Activated naive CD4-positive, alpha-beta T cell treated with Interleukin-2 at 50 U/mL for 16 hours (primary cell): ENCODE measurements around the gene PRRG3.
"Not testable (repeated sequence)": the region's sequence is repeated elsewhere in the genome, so short reads cannot be mapped to it uniquely, and the experiment has no call there.

ENCODE experiments used
- DNase-seq: peaks from one replicate; pipeline ENCODE4 v3.0.0-alpha.2; 2020

Gene PRRG3

DNA sequence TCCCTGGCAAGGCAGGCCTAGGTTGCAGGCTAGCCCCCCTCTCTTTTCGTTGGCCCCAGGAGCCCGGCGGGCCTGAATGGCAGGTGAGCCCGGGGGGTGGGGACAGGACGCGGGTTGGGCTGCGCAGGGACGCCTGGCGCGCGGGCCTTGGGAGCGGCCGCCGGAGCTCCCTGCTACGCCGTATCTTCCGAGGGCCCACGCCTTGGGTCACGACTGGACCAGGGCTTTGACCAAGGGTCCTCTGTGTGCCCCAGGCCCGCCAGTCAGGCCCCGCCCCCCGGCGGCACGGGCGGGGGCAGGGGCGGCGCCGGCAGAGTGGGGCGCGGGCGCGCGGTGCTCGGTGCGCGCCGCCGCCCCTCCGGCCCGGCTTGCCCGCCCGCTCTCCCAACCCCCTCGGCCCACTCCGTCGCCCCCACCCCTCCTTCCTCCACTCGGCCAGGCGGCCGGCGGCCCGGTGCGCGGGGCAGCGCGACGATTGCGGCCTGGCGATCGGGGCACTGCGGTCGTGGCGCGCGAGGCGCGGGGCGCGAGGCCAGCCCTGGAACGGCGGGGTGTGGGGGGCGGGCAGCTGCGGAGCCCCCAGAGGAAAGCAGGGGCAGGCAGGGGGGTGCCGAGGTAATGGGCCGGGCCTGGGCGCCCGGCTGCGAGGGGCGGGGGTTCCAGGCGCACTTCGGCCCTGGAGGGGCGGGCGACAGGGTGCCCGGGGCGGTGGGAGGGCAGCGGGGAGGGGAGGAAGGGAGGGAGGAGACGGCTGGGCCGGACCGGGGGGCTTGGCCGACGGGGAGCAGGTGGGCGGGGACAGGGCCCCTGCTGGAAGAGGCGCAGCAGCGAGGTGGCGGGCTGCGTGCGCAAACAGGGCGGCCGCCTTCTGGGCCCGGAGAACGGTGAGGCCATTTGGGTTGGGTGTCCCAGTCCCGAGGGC is at the start of gene PRRG3:
TSS of gene PRRG3 (plus strand) at position 798 of the 922 bp plus-strand sequence. CDS start 3,357 bp downstream, outside the sequence.
- DNase-seq: no peak

DNA sequence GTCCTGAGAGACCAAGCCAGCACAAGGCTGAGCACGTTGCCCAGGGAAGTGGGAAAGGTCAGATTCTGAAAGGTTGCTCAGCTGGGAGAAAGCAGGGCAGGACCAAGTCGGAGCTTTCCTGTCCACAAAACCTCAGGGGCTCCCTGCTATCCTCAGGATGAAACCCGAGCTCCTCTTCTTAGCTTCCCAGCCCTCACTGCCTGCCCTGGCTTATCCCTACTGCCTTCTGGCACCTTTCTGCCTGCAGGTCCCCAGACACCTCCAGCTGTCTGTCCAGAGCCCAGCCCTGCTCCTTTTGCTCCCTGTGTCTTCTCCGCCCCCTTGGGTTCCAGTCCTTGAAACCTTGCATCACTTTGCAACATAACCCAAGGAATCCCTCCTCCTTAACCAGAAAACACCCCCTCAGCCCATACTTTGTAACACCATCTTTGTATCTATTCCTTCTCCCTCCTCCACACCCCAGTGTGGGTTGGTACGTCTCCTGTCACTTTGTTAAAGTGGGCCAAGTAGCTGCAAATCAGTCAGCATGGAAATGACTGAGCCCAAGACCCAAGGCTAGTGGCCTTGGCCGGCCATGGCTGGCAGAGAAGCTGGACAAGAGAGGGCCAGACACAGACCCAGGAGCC is 20.0 kb upstream of the PRRG3 start:
- DNase-seq: no peak

DNA sequence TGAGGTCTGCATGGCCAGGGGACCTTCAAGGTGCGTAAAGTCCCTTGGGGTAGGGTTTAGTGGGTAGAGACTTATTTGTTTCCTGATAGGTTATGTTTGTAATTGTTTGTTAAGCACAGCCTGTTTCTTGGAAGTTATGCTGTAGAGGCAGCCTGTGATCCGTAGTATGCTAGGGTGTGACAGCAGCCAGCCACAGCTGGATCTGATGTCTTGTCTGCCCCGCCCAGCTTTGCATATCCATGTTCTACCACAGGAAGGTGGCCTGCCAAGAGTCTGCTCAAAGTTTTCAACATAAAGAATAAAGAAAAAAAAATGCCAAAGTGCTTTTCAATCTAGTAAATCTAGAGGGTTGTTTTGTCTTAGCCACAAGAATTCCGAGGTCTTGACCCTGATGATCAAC is 19.1 kb upstream of the PRRG3 start:
- DNase-seq: no peak

DNA sequence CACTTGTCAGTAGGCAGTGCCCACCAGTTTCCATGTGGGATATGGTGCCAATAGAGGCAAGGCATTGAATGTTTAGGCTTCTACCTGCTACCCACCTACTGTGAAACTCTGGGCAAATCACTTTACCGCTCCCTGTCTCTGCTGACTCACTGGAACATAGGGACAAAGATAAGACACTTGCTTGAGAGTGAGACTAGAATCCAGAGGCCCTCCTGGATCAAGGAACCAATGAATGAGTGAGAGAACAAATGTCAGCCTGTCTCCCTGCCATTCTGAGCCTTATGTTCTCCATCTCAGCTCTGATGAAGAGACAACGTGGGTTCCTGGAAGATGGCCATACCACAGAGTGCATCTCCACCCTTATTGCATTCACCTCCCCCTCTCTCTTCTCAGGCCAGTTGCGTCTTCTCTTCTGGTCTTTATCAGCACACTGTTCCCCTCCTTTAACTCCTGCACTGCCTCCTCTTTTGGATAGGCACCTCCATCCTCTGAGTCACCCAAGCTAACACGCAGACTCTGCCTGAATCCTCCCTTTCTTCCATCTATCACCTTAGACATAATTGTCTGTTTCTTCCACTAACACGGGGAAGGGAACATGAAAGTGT is 15.4 kb upstream of the PRRG3 start:
- DNase-seq: no peak

DNA sequence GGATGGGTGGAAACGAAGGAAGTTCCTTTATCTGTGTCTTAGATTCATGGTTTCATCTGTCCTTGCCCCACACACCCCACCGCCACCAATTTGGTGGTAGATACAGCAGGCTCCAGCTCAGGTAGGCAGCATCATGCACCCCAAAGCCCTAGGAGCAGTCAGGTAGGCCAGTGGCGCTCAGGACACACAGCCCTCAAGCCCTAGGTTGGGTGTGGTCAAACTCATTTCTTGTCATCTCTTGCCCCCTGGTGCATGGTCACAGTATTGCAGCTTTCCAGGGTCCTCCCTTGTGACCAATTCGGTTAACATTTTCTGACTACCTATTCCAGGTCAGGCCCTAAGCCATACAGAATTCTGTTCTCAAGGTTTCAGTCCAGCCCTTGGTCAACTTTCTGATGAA is 14.5 kb upstream of the PRRG3 start:
- peak; percentile 53 for DNase-seq

DNA sequence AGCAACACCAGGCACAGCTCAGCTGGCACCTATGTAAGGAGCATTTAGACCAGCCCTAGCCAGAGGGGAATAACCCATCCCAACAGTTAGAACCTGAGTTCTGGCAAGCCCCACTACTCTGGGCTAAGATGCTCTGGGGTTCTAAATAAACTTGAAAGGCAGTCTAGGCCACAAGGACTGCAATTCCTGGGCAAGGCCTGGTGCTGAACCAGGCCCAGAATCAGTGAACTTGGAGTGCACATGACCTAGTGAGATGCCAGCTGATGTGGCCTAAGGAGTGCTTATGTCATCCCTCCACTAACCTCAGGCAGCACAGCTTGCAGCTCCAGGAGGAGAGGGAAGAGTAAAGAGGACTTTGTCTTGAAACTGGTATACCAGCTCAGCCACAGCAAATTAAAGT is 7.6 kb upstream of the PRRG3 start:
- no peak for DNase-seq

DNA sequence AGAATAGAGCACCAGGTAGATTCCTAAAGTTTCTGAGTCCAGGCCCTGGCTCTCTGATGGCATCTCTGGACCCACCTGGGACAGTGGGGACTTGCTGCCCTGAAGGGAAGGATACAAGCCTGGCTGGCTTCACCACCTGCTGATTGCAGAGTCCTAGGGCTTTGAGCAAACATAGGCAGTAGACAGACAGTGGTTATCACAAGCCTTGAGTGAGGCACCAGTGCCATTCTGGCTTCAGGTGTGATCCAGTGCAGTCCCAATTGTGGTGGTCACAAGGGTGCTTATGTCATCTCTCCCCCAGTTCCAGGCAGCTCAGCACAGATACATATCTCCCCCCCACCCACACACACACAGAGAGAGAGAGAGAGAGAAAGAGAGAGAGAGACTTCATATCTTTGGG is 6.6 kb upstream of the PRRG3 start:
- DNase-seq: no peak

DNA sequence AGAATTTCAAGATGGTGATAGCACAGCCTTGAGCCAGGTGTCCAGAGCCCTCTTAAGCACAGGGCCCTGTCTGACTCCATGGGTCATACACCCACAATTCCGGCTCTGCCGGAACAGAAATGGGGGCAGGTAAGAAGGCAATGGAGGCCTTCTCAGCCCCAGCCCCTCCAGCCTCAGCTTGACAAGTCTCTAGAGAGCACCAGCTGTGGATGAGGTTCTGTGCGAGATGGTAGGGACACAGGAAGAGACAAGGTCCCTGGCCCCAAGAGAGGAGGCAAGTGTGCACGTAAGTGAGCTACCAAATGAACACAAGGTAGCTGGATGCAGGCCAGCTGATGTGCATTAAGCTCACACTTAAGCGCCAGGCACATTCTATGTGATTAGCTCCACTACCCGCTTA is 2.4 kb upstream of the PRRG3 start:
- DNase-seq: no peak

DNA sequence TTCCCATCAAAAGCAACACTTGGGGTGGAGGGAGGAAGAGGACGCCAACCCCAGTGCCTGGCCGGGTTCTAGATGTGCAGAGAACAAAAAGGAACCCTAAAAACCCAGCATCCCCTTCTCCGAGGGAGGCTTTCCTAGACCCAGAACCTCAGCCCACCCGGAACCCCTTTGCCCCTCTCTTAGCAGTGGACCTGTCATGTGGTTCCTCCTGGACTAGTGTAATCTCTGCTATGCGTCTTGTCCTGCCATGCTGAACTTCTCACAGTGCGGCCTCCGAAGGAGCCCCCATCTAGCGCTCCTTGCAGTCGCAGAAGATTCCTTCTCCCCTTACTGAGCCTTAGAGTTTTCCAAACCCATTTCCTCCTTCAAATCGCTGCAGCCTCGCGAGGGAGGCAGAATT is 1.1 kb upstream of the PRRG3 start:
- DNase-seq: no peak

DNA sequence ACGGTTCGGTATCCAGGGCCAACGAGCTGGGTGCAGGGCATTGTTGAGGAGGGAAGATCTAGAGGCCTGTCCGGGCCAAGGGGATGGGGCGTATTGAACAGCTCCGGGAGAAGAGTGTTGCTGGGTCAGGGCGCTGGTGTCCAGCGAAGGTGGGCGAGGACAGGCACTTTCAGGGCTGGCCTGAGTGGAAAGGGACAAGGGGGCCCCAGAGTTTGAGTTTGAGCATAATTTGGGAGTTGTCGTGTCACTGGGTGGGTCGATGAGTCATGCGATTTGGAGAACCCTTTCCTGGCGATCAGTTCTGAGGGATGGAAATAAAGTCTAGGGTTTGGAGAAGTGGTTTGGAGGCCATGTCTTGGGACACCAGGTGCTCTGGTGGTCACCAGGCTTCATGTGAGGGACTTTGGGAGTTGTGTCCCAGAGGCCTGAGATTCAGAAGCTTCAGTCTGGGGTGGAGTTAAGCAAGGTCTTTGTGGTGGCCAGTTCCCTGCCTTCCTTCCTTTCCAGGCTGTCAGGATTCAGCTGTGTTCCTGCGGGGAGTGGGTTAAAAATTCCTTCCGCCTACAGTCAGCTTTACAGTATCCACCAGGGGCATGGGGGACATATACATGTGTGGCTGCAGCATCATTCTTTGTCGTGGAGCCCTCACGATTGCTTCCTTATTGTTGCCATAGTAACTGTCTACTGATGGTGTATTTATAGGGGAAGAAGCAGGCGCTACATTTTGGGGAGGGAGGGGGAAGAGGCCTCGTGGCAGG is 504 bp downstream of the PRRG3 start:
- DNase-seq: no peak

DNA sequence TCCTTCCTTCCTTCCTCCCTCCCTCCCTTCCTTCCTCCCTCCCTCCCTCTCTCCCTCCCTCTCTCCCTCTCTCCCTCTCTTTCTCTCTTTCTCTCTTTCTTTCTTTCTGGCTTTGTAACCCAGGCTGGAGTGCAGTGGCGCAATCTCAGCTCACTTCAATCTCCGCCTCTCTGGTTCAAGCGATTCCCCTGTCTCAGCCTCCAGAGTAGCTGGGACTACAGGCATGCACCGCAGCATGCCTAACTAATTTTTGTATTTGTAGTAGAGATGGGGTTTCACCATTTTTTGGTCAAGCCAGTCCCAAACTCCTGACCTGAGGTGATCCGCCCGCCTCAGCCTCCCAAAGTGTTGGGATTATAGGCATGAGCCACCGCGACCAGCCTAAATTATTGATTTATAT is 1.8 kb downstream of the PRRG3 start:
- not testable (repeated sequence) for DNase-seq

DNA sequence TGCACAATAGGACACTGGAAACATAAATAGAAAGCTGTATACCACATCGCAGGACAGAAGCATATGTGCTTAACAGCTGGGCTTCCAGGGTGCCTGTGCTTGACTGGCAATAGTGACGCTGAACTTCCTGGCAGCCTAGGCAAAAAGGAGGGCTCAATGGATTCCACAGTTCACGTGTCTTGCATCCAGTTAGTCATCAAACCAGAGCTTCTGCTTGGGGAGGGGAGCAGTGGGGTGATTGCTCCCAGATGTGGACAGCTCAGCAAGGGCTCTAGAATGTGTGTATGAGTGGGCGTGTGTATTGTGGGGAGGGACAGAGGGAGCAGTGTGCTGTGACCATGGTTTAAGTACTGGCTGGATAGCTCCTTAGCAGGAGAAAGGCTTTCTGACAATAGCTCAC is 2.3 kb downstream of the PRRG3 start:
- no peak for DNase-seq

DNA sequence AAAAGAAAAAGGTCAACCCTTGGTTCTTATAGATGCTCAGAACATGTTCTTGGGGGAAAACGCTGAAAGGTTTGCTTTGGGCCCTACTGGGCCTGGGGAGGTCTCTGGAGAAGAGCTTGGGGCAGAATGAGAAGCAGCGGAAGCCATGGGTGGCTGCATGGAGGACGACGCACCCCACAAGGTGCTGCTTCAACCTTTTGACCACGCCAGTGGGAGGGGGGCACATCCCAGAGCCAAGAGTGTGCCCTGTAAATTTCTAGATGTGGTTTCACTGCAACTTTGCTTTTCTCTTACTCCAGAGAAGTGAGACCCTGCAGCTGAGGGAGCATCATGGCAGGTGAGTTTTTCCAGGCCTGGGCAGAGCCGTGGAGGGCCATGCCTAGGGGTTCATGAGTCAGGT is 3.2 kb downstream of the PRRG3 start:
- no peak for DNase-seq

DNA sequence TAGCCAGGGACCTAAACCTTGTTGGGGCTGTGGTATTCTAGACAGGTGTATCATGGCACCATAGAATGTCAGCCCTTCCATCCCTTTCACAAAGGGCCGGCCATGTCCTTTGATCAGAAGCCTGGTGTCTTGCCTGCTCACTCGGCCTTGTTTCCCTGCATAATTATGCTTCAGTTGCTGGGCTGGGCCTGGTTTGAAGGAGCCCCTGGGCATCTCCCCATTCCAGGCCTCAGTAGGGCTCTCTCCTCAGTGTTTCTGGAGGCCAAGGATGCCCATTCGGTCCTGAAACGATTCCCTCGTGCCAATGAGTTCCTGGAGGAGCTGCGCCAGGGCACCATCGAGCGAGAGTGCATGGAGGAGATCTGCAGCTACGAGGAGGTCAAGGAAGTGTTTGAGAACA is 4.5 kb downstream of the PRRG3 start:
- no peak for DNase-seq

DNA sequence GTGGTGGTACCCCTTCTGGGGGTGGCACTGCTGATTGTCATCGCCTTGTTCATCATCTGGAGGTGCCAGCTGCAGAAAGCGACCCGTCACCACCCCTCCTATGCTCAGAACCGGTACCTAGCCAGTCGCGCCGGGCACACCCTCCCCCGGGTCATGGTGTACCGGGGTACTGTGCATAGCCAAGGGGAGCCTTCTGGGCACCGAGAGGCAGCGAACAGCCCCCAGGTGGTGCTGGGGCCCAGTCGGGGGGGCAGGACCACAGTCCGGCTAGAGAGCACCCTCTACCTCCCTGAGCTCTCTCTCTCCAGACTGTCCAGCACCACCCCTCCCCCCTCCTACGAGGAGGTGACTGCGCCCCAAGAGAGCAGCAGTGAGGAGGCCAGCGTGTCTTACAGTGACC is 5.3 kb downstream of the PRRG3 start:
- DNase-seq: no peak

DNA sequence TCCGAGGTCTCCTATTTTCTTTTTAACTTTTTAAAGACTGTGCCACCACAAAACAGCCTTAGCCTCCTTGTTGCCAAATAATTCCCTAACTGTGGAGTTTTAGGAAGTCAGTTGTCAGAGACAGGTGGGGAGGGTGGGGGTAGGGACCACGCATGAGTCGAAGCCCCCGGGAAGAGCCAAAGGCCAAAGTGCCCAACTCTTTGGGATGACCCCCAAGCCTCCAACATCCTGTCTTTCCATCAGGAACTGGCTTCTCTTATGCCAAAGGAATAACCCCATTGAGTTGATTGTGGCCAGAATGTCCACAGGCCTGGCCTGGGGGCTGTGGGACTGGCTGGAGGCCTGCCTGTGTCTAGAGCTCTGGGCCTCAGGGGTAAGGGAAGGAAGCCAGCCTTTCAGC is 5.8 kb downstream of the PRRG3 start:
- DNase-seq: no peak

DNA sequence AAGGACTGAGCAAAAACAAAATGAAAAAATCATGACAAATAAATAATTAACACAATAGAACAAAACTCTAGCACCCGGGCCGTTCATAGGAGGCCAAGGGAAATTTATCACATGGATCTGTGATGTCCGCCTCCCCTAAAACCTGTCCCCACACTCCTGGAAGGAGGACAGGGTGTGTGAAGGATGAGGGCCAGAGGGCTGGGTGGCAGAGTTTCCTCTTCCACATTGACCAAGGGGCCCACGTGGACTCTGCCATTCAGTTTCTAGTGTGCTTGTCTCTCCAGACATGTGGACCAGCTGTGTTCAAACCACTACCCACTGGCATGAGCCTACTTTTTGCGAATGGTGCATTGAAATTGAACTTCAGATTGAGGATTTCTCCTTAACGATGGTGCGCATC is 6.3 kb downstream of the PRRG3 start:
- no peak for DNase-seq

DNA sequence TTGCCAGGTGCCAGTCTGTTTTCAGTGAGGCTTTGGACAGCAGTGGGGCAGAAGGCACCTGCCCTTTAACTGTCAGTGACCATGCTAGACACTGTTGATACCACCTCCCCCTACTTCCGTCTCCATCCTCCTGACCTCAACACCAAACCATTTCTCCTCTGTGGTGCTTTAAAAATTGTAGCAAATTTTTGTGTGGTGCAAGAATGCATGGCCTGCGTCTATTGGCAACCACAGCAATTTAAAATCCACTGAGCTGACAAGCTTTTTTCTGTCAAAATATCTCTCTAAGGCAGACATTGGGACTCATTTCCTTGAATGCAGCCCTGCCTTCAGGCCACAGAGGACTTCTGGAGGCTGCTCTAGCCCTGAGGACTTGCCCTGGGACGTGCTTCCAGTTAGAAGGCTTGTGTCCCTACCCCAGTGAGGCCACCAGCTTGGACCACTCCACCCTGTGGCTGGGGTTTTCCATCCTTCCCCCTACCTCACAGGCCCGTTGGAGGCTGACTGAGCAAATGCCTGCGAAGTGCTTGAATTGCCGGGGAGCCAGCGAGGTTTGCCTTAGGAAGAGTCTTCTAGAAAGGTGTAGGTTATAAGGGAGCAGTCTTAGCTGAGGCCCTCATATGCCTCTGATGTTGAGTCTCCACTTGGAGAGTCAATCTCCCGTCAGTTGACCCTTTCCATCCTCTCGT is 6.9 kb downstream of the PRRG3 start:
- no peak for DNase-seq

DNA sequence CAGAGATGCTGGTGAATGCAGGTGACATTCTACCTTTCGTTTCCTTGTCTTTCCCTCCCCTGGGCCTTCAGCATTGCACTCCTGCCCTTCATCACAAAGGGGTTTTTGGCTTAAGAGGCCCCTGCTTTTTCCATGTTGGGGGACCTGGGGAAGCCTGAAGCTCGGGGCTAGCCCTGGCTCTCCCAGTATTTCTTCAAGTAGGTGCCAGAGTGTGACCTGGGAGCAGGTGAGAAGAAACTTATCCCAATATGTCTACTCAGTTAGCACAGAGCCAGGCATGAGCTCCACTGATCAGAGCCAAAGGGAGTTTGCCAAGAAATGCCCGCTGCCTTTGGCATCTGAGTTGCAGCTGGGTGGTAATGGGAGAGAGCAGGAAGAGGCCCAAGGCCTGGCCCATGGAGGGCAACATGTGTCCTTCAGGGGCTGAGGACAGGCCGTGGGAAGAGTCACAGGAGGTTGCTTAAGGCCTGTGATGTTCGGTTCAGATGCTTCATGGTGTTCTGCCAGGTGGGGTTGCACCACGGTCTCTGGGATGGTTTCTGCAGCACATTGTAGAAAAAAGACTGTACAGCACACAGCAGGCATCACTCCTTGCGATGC is 7.6 kb downstream of the PRRG3 start:
- no peak for DNase-seq

DNA sequence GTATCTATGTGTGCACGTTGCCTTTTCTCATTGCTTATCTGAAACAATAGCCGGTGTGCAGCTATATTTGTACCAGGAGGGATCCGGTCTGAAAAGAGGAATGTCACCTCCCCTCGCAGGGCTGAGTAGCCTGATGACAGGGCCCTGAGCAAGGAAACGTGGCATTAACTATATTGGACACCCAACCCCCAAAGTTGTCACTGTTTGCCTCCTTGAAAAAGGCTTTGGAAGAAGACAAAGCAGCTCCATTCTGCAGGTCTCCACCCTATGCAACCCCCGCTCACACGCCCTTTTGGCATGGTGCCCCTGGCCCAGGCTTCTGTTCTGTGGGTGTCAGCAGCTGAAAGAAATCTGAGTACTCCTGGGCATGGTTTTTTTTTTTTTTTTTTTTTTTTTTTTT is 8.2 kb downstream of the PRRG3 start:
- no peak for DNase-seq

DNA sequence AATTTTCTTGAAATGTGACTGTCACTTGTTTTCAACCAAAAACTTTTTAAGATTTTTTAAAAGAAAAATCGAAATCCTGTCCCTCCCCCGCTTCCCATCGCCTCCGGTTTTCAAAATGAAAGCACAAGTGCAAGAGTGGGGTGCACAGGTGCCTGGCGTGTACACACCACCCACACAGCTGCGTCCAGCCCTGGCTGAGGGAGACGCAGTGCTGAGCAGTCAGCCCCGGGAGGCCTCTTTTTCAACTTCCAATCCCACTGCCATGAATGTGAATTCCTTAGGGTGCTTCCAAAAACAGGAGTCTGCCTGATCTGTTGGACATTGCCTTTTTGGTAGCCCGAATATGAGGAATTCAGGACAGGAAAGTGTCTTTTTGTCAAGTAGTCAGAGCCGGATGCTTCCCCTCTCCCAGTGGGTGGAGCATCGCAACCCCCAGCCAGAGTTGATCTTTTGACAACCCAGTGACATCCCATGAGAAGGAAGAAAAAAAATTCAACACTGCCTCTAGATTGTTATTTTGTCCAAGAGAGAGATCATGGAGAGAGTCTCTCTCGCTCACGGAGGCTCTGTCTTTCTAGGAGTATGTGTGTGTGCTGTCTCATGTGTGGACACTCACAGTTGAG is 8.9 kb downstream of the PRRG3 start:
- DNase-seq: no peak

DNA sequence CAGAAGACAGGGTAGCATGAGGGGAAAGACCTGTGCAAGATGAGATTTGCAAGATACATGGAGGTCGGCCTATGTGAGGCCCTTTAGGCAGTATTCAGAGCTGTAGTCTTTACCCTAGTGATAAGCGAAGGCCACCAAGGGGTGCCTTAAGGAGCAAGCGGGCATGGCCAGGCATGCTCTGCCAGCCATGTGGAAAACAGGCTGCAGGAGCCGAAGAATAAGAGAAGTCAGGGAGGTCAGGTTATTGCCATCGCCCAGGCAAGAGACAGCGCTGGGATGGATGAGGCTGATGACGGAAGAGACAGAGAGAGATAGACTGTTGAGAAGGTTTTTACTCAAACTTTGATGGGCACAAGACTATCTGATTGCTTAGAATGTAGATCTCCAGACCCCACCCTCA is 13.6 kb downstream of the PRRG3 start:
- no peak for DNase-seq
